ENCODE measurements around the gene STK16. TPM values are rescaled to one million over a fixed set of nuclear protein-coding genes. Genes with fewer than 3 reads are reported as not detected.

Gene STK16
- total RNA-seq, 4 donors from 2014 or later: 18.7 to 44.8 (median 28.2) TPM

GRCh38 chr2:219290381-219291171 lies 45.3 kb downstream of the STK16 start:
- peak overlapping the region in 2 of 4 donors; percentile 50 to 59 for H3K27ac ChIP-seq
- in situ Hi-C loops (cut with MboI; ENCODE audit: low pct_ligation_motif_present in 1 of 4, low pct_unique_long_range_greater_than_20kb in 1 of 4, low sequenced_read_pairs in 3 of 4): loop anchor here (10.0 to 25.0 kb wide), 3 partner anchors 116 to 236 kb away; partner anchors contain the start of genes SLC23A3 (in 3 of the 4), CNPPD1 (in 2 of the 4), RETREG2 (in 2 of the 4) and NHEJ1 (in 1 of the 4)
- peaks cover 0 to 24% (median 15%) of the 10 kb centered on the region in 4 donors for H3K4me1 ChIP-seq
- no peak for DNase-seq
- no peaks in the 10 kb centered on the region for H3K36me3 ChIP-seq
- no peaks in the 10 kb centered on the region for H3K27me3 ChIP-seq
- intact Hi-C loops (cut with DNase I; ENCODE audit: low total_unique reads): loop anchor here (5.0 to 10.0 kb wide), 2 partner anchors 66 to 128 kb away; partner anchors contain the start of genes ANKZF1, ATG9A and NHEJ1
- WGBS, 2 donors (ENCODE audit: low coverage in 1 of 2): 81 to 100% methylated on average over 1 to 16 of the region's 16 CpGs
- no peaks in the 10 kb centered on the region for H3K9me3 ChIP-seq
- H3K4me3 ChIP-seq: no peak overlapping the region
- TF ChIP-seq POLR2A (IDR thresholded peaks at IDR 0.05) (no peak), CTCF (IDR thresholded peaks at IDR 0.05) (no peak), POLR2AphosphoS5 (IDR thresholded peaks at IDR 0.05) (no peak), EP300 (IDR thresholded peaks at IDR 0.05; ENCODE audit: low read depth) (no peak)

- DNase-seq: no peak
- H3K4me3 ChIP-seq: no peak overlapping the region
- in situ Hi-C loops (cut with MboI; ENCODE audit: low pct_ligation_motif_present in 1 of 4, low pct_unique_long_range_greater_than_20kb in 1 of 4, low sequenced_read_pairs in 3 of 4) (loop anchor here (10.0 to 25.0 kb wide), 3 partner anchors 117 to 237 kb away; partner anchors contain the start of genes SLC23A3 (in 3 of the 4), CNPPD1 (in 2 of the 4), RETREG2 (in 2 of the 4) and NHEJ1 (in 1 of the 4)), intact Hi-C loops (cut with DNase I; ENCODE audit: low total_unique reads) (loop anchor here (5.0 to 10.0 kb wide), 2 partner anchors 67 to 129 kb away; partner anchors contain the start of genes ANKZF1, ATG9A and NHEJ1)
- TF ChIP-seq EP300 (IDR thresholded peaks at IDR 0.05; ENCODE audit: low read depth) (no peak), CTCF (IDR thresholded peaks at IDR 0.05) (no peak), POLR2AphosphoS5 (IDR thresholded peaks at IDR 0.05) (no peak), POLR2A (IDR thresholded peaks at IDR 0.05) (no peak)
- no peaks in the 10 kb centered on the region for H3K36me3 ChIP-seq
- WGBS, 2 donors (ENCODE audit: low coverage in 1 of 2): 40 to 88% methylated on average over 1 to 7 of the region's 7 CpGs
- H3K27me3 ChIP-seq: no peaks in the 10 kb centered on the region
- H3K4me1 ChIP-seq: peaks cover 0 to 24% (median 15%) of the 10 kb centered on the region in 4 donors
- H3K9me3 ChIP-seq: no peaks in the 10 kb centered on the region
- no peak overlapping the region for H3K27ac ChIP-seq
These were observed 46.1 kb downstream of the STK16 start for GRCh38 chr2:219291394-219291793.

- WGBS, 2 donors (ENCODE audit: low coverage in 1 of 2): 78% methylated on average over 4 of the region's 4 CpGs; no CpG with 5 or more reads in 1 of the 2 donors
- in situ Hi-C loops (cut with MboI; ENCODE audit: low pct_ligation_motif_present in 1 of 4, low pct_unique_long_range_greater_than_20kb in 1 of 4, low sequenced_read_pairs in 3 of 4) (loop anchor here (10.0 to 25.0 kb wide), 3 partner anchors 117 to 237 kb away; partner anchors contain the start of genes SLC23A3 (in 3 of the 4), CNPPD1 (in 2 of the 4), RETREG2 (in 2 of the 4) and NHEJ1 (in 1 of the 4)), intact Hi-C loops (cut with DNase I; ENCODE audit: low total_unique reads) (loop anchor here (5.0 to 10.0 kb wide), 2 partner anchors 67 to 130 kb away; partner anchors contain the start of genes ANKZF1, ATG9A and NHEJ1)
- DNase-seq: no peak
- H3K4me3 ChIP-seq: no peak overlapping the region
- no peaks in the 10 kb centered on the region for H3K9me3 ChIP-seq
- H3K27me3 ChIP-seq: no peaks in the 10 kb centered on the region
- TF ChIP-seq EP300 (IDR thresholded peaks at IDR 0.05; ENCODE audit: low read depth) (no peak), POLR2A (IDR thresholded peaks at IDR 0.05) (no peak), POLR2AphosphoS5 (IDR thresholded peaks at IDR 0.05) (no peak), CTCF (IDR thresholded peaks at IDR 0.05) (no peak)
- H3K4me1 ChIP-seq: peaks cover 0 to 24% (median 15%) of the 10 kb centered on the region in 4 donors
- H3K36me3 ChIP-seq: no peaks in the 10 kb centered on the region
- no peak overlapping the region for H3K27ac ChIP-seq
These were observed 46.7 kb downstream of the STK16 start for GRCh38 chr2:219291910-219292490.

Data from transverse colon (tissue), 4 donors.